GM19395 (cell line): ENCODE data around the gene H6PD.

Experiments used
- ATAC-seq: cut with Tn5 transposase; IDR thresholded peaks from one replicate; pipeline ENCODE4 v1.9.1; 2021; ENCODE audit warnings: mild to moderate bottlenecking, moderate library complexity; ENCODE audit not compliant: unreplicated experiment

The H6PD gene

GRCh38 chr1:9240914-9241820 lies 6.6 kb downstream of the H6PD start:
- ATAC-seq: no peak

GRCh38 chr1:9241891-9242290 lies 7.3 kb downstream of the H6PD start:
- no peak for ATAC-seq

GRCh38 chr1:9242338-9242969 lies 7.9 kb downstream of the H6PD start:
- ATAC-seq: no peak

GRCh38 chr1:9243066-9243739 lies 8.6 kb downstream of the H6PD start:
- ATAC-seq: no peak

- no peak for ATAC-seq
Measured at GRCh38 chr1:9244501-9245229, 10.1 kb downstream of the H6PD start.

GRCh38 chr1:9245230-9245619 lies 10.7 kb downstream of the H6PD start:
- ATAC-seq: no peak

GRCh38 chr1:9245661-9246060 lies 11.1 kb downstream of the H6PD start:
- ATAC-seq: no peak

GRCh38 chr1:9246215-9246614 lies 11.6 kb downstream of the H6PD start:
- no peak for ATAC-seq

- no peak for ATAC-seq
Measured at GRCh38 chr1:9246841-9247785, 12.5 kb downstream of the H6PD start.

- ATAC-seq: no peak
Measured at GRCh38 chr1:9247894-9248293, 13.3 kb downstream of the H6PD start.

- no peak for ATAC-seq
Measured at GRCh38 chr1:9248341-9249262, 14.0 kb downstream of the H6PD start.

- ATAC-seq: no peak
Measured at GRCh38 chr1:9249263-9249533, 14.6 kb downstream of the H6PD start.

GRCh38 chr1:9249534-9250410 lies 15.2 kb downstream of the H6PD start:
- ATAC-seq: no peak

- ATAC-seq: no peak
Measured at GRCh38 chr1:9250411-9251381, 16.1 kb downstream of the H6PD start.

- no peak for ATAC-seq
Measured at GRCh38 chr1:9251501-9251900, 16.9 kb downstream of the H6PD start.

- no peak for ATAC-seq
Measured at GRCh38 chr1:9253004-9253403, 18.4 kb downstream of the H6PD start.

- no peak for ATAC-seq
Measured at GRCh38 chr1:9253453-9254105, 19.0 kb downstream of the H6PD start.
